T-helper 17 cell (primary cell): ENCODE measurements around the gene IPO8. TPM values are rescaled to one million over a fixed set of nuclear protein-coding genes. Genes with fewer than 3 reads are reported as not detected.
"Not testable (repeated sequence)": the region's sequence is repeated elsewhere in the genome, so short reads cannot be mapped to it uniquely, and the experiment has no call there.

Experiments used
- ATAC-seq: fragments of 150-1000 bp; cut with Tn5 transposase; 2 replicates; pipeline ENCODE4 v1.10.0; 2021; ENCODE audit warnings: mild to moderate bottlenecking, moderate library complexity
- DNase-seq, 3 donors: peaks; one replicate each; pipeline versions ENCODE4 v3.0.0 to v3.0.0-alpha.2; 2020 to 2021
- H3K9me3 ChIP-seq: one replicate; pipeline ENCODE4 v1.7.0; 2013; ENCODE audit warnings: low read length, mild to moderate bottlenecking; ENCODE audit not compliant: control insufficient read depth, poor library complexity, severe bottlenecking
- H3K27ac Mint-ChIP-seq: one replicate; pipeline ENCODE4 v1.8.0; 2022; ENCODE audit warnings: mild to moderate bottlenecking, moderate library complexity, mixed read lengths
- H3K27me3 Mint-ChIP-seq: one replicate; pipeline ENCODE4 v1.8.0; 2022; ENCODE audit warnings: mixed read lengths
- H3K36me3 Mint-ChIP-seq: one replicate; pipeline ENCODE4 v1.8.0; 2022; ENCODE audit warnings: low read depth, mixed read lengths
- H3K4me1 Mint-ChIP-seq: one replicate; pipeline ENCODE4 v1.8.0; 2022; ENCODE audit warnings: mild to moderate bottlenecking, mixed read lengths
- H3K4me3 Mint-ChIP-seq: one replicate; pipeline ENCODE4 v1.8.0; 2022; ENCODE audit warnings: mild to moderate bottlenecking, moderate library complexity, mixed read lengths
- total RNA-seq, 4 donors: library from RNA in 2 of 4; stranded (reverse) in 2 of 4; gene quantifications; one replicate each; pipeline ENCODE4 v1.2.3 and lab custom pipeline; 2022 to 2026

Gene IPO8
- total RNA-seq, 2 donors from 2014 or later = 27.4 to 28.0 TPM

DNA sequence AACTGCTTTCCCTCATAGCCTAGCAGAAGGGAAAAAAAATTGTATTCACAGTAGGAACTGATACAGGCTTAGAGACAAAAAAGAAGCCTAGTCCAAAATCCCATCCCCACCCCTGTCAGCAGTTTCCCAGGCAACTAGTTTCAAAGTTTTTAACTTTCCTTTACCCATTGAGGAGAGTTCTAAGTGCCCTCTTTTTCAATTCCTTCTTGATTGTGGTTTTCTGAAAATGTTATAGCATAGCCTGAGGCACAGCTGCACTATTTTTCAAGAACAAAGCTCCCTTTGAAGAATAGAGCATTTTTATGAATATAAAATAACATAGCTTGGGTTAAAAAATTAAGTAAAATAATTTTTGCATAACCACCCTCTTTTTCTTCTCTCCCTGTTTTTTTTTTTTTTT lies 81.6 kb downstream of the IPO8 start:
- ATAC-seq = no peak
- H3K9me3 ChIP-seq = no peaks in the 10 kb centered on the region

DNA sequence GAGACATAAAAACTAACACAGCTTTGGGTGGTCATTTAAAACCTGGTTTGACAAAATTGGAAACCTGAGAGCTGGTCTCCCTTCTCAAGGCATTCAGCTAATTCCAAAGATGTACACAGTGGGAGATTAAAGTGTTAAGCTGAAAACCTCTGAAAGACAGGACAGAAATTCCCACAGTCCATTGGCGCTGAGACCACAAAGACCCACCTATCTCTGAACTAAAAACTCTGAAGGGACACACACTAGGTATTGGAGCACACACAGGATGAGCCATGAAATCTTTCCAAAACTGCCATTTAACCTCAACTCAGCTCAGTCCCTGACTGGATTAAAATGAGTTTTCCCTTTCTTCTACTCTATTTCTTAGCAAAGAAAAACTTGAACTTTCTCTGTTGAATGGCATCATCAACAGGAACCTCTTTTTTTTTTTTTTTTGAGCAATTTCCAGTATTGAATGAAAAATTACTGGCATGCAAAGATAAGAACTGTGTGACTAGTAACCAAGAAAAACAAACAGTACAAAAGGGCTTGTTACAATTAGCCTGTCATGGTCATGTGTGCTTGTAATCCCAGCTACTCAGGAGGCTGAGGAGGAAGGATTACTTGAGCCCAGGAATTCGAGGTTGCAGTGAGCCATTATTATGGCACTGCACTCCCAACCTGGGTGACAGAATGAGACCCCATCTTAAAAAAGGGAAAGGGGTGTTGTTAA lies 82.4 kb downstream of the IPO8 start:
- ATAC-seq (no peak), DNase-seq (no peak)
- Mint-ChIP-seq H3K27ac (no peak overlapping the region), H3K27me3 (no peaks in the 10 kb centered on the region), H3K4me1 (no peaks in the 10 kb centered on the region), H3K36me3 (no peaks in the 10 kb centered on the region), H3K4me3 (no peak overlapping the region)
- no peaks in the 10 kb centered on the region for H3K9me3 ChIP-seq

More for the DNA sequence above, 81.6 kb downstream of the IPO8 start:
- Mint-ChIP-seq H3K4me3 (no peak overlapping the region), H3K27me3 (no peaks in the 10 kb centered on the region), H3K27ac (no peak overlapping the region), H3K36me3 (no peaks in the 10 kb centered on the region), H3K4me1 (no peaks in the 10 kb centered on the region)
- DNase-seq = no peak

DNA sequence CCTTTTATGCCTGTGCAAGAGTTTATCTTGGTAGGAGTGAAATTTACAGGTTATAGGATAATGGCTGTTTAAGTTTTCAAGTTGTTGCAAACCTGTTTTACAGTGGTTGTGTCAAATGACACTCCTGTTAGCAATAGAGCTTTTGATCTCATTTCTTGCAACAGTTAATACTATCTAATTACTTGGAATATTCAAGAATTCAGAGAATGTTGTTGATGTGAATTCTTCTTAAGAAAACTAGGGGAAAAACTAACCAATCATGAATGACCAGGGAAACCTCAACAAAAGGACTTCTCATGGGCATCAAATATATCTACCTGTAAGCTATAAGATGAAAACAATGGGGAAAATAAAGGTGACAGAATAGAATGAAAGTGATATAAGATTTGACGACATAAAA lies 85.0 kb downstream of the IPO8 start:
- Mint-ChIP-seq H3K36me3 (no peaks in the 10 kb centered on the region), H3K4me1 (no peaks in the 10 kb centered on the region), H3K27me3 (no peaks in the 10 kb centered on the region), H3K27ac (no peak overlapping the region), H3K4me3 (no peak overlapping the region)
- no peaks in the 10 kb centered on the region for H3K9me3 ChIP-seq
- DNase-seq = no peak
- no peak for ATAC-seq

DNA sequence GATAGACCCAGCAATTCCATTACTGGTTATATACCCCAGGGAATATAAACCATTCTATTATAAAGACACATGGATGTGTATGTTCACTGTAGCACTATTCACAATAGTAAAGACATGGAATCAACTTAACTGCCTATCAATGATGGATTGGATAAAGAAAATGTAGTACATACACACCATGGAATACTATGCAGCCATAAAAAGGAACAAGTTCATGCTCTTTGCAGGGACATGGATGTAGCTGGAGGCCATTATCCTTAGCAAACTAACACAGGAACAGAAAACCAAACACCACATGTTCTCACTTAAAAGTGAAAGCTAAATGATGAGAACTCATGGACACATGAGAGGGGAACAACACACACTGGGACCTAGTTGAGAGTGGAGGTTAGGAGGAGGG lies 85.8 kb downstream of the IPO8 start:
- H3K36me3 Mint-ChIP-seq, H3K27me3 Mint-ChIP-seq, H3K27ac Mint-ChIP-seq, H3K4me3 Mint-ChIP-seq, H3K9me3 ChIP-seq, H3K4me1 Mint-ChIP-seq, ATAC-seq, DNase-seq: not testable (repeated sequence)

DNA sequence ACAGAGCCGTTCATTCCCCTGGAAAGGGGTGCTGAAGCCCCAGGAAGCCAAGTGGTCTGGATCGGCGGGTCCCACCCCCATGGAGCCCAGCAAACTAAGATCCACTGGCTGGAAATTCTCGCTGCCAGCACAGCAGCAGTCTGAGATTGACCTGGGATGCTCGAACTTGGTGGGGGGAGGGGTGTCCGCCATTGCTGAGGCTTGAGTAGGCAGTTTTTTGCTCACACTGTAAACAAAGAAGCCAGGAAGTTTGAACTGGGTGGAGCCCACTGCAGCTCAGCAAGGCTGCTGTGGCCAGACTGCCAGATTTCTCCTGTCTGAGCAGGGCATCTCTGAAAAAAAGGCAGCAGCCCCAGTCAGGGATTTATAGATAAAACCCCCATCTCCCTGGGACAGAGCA lies 91.4 kb downstream of the IPO8 start:
- H3K9me3 ChIP-seq, H3K27ac Mint-ChIP-seq, DNase-seq, ATAC-seq, H3K4me3 Mint-ChIP-seq, H3K4me1 Mint-ChIP-seq, H3K27me3 Mint-ChIP-seq, H3K36me3 Mint-ChIP-seq: not testable (repeated sequence)

DNA sequence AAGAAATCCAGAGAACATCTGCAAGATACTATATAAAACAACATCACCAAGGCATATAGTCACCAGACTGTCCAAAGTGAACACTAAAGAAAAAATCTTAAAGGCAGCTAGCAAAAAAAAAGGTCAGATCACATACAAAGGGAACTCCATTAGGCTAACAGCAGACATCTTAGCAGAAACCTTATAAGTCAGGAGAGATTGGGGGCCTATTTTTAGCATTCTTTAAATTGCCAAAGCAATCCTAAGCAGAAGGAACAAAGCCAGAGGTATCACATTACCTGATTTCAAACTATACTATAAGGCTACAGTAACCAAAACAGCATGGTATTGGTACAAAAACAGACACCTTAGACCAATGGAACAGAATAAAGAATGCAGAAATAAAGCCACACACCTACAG lies 92.5 kb downstream of the IPO8 start:
- ATAC-seq = no peak
- H3K27ac Mint-ChIP-seq = no peak overlapping the region
- no peak overlapping the region for H3K4me3 Mint-ChIP-seq
- H3K36me3 Mint-ChIP-seq = peaks cover 7% of the 10 kb centered on the region
- H3K9me3 ChIP-seq = no peaks in the 10 kb centered on the region
- no peak for DNase-seq
- no peaks in the 10 kb centered on the region for H3K4me1 Mint-ChIP-seq
- H3K27me3 Mint-ChIP-seq = no peaks in the 10 kb centered on the region

DNA sequence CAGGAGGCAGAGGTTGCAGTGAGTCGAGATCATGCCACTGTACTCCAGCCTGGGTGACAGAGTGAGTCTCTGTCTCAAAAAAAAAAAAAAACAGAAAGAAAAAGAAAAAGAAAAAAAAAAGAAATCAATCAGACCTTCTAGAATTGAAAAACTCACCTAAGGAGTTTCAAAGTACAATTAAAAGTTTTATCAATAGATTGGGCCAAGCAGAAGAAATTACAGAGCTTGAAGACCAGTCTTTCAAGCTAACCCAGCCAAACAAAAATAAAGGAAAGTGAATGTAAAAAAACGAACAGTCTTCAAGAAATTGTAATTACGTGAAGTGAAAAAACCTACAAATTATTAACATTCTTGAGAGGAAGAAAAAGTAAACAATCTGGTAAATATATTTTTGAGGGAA lies 93.0 kb downstream of the IPO8 start:
- no peaks in the 10 kb centered on the region for H3K4me1 Mint-ChIP-seq
- ATAC-seq = no peak

DNA sequence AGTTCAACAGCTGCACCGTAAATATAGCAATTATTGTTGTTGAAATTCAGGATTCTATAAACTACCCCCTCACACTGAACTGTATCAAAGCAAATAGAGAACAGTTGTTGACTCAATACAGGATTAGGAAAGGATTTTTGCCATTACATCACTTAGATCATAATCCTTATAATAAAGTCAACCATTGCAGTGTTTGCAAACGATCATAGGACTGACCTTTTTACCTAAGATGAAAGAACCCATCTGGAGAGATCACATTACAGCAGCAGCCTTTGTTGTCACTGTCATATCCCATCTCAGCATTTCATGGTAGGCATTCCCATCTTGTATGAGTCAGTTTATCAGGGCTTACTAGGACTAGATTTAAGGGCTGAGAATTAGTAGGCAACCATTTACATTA lies 96.1 kb downstream of the IPO8 start:
- Mint-ChIP-seq H3K4me3 (no peak overlapping the region), H3K27ac (no peak overlapping the region), H3K27me3 (no peaks in the 10 kb centered on the region), H3K36me3 (peaks cover 4% of the 10 kb centered on the region), H3K4me1 (no peaks in the 10 kb centered on the region)
- DNase-seq = no peak
- no peak for ATAC-seq
- no peaks in the 10 kb centered on the region for H3K9me3 ChIP-seq

More for the DNA sequence above, 93.0 kb downstream of the IPO8 start:
- Mint-ChIP-seq H3K4me3 (no peak overlapping the region), H3K27me3 (no peaks in the 10 kb centered on the region), H3K36me3 (peaks cover 7% of the 10 kb centered on the region), H3K27ac (no peak overlapping the region)
- DNase-seq = no peak
- H3K9me3 ChIP-seq = no peaks in the 10 kb centered on the region

DNA sequence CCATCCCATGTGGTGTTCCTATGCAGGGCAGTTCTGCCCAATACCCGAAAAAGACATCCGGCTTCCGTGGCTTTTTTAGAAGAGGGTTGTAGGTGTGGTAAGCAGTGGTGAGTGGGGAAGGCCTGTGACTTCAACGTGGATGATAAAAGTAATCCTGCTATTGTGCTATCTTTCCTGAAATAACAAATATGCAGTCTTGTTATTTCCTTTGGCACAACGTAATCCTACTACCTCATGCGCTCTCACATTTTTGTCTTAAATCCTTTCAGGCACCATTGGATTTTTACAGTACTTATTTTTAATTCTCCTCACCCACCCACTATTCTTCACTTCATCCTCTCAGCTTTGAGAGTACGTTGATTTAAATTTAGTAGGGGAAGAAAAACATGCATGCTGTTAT lies 96.8 kb downstream of the IPO8 start:
- H3K27ac Mint-ChIP-seq = no peak overlapping the region
- ATAC-seq (no peak), DNase-seq (no peak)
- no peaks in the 10 kb centered on the region for H3K9me3 ChIP-seq
- no peaks in the 10 kb centered on the region for H3K27me3 Mint-ChIP-seq
- H3K4me1 Mint-ChIP-seq = no peaks in the 10 kb centered on the region
- no peak overlapping the region for H3K4me3 Mint-ChIP-seq
- H3K36me3 Mint-ChIP-seq = peaks cover 4% of the 10 kb centered on the region

DNA sequence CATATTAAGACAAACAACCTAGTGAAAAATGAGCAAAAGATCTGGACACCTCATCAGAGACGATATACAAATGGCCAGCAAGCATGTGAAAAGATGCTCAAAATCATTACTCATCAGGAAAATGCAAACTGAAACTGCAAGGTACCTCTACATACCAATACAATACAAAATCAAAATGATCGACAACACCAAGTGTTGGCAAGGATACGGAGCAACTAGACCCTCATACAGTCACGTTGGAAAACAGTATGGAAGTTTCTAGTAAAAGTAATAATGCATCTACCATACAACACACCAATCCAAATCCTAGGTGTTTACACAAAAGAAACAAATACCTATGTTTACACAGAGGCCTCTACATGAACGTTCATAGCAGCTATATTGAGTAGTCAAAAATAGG lies 99.9 kb downstream of the IPO8 start:
- no peaks in the 10 kb centered on the region for H3K4me1 Mint-ChIP-seq
- H3K36me3 Mint-ChIP-seq = peaks cover 2% of the 10 kb centered on the region
- H3K27ac Mint-ChIP-seq = no peak overlapping the region
- no peak for ATAC-seq
- no peak overlapping the region for H3K4me3 Mint-ChIP-seq
- DNase-seq = no peak
- H3K9me3 ChIP-seq = no peaks in the 10 kb centered on the region
- no peaks in the 10 kb centered on the region for H3K27me3 Mint-ChIP-seq

DNA sequence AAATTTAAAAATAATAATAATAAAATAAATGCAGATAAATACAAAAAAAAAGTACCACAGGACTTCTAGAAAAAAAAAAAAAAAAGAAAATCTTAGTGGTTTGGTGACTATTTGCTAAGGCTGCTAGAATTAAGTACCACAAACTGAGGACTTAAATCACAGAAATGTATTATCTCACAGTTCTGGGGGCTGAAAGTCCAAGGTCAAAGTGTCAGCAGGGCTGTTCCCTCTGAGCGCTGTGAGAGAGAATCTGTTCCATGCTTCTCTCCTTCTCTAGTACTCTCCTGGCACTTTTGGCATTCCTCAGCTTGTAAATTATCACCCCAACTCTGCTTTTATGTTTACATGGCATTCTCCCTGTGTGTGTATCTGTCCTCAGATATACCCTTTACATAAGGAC lies 101.2 kb downstream of the IPO8 start:
- no peak for ATAC-seq
- Mint-ChIP-seq H3K36me3 (peaks cover 2% of the 10 kb centered on the region), H3K27ac (no peak overlapping the region), H3K27me3 (no peaks in the 10 kb centered on the region), H3K4me1 (no peaks in the 10 kb centered on the region), H3K4me3 (no peak overlapping the region)
- no peak for DNase-seq
- H3K9me3 ChIP-seq = no peaks in the 10 kb centered on the region

DNA sequence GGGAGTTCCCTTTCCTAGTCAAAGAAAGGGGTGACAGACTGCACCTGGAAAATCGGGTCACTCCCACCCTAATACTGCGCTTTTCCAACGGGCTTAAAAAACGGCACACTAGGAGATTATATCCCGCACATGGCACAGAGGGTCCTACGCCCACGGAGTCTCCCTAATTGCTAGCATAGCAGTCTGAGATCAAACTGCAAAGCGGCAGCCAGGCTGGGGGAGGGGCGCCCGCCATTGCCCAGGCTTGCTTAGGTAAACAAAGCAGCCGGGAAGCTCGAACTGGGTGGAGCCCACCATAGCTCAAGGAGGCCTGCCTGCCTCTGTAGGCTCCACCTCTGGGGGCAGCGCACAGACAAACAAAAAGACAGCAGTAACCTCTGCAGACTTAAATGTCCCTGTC lies 107.1 kb downstream of the IPO8 start:
- H3K4me1 Mint-ChIP-seq, ATAC-seq, H3K27ac Mint-ChIP-seq, DNase-seq, H3K27me3 Mint-ChIP-seq, H3K4me3 Mint-ChIP-seq, H3K36me3 Mint-ChIP-seq, H3K9me3 ChIP-seq: not testable (repeated sequence)

DNA sequence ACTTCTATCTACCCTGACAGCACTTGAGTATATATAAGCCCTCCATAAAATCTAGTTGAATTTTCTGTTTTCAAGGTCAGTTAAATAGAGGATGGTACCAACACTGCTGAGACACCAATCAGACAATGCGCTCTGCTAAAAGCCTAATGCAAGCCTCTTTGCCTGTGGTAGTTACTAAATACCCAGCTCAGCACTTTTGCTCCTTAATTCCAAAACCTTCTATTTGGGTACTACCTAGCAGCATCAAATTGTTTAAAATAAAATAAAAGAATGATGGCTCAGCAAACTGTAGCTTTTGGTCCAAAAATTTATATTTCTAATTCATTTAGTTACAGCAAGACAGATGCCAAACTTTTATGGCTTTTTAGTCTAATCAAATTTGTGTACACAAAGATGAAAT lies 107.9 kb downstream of the IPO8 start:
- H3K4me3 Mint-ChIP-seq = no peak overlapping the region
- no peaks in the 10 kb centered on the region for H3K9me3 ChIP-seq
- H3K4me1 Mint-ChIP-seq = no peaks in the 10 kb centered on the region
- H3K36me3 Mint-ChIP-seq = no peaks in the 10 kb centered on the region
- H3K27me3 Mint-ChIP-seq = no peaks in the 10 kb centered on the region
- ATAC-seq (no peak), DNase-seq (no peak)
- H3K27ac Mint-ChIP-seq = no peak overlapping the region

DNA sequence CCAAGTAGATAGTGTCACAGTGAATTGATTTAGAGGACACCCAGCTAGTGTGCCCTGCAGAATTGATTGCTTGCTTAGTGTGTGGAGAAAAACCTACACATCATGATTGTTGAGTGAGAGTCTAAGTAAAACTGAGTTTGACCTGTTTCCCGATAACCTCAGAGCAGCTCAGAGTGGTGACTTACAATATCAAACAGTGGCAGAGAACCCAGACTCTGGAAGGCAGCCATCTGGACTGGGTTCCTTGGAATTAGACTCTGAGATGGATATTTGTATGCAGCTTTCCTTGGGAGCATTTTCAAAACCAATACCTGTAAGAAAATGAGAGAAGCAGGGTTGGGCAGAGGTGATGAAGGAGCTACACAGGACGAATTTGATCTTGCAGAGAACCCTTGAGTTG lies 109.8 kb downstream of the IPO8 start:
- DNase-seq = no peak
- no peaks in the 10 kb centered on the region for H3K9me3 ChIP-seq
- Mint-ChIP-seq H3K27ac (no peak overlapping the region), H3K36me3 (no peaks in the 10 kb centered on the region), H3K4me1 (no peaks in the 10 kb centered on the region), H3K27me3 (no peaks in the 10 kb centered on the region), H3K4me3 (no peak overlapping the region)
- ATAC-seq = no peak
